HG03565 (cell line): ENCODE results near the gene RBFOX1.

Experiments used
- ATAC-seq: cut with Tn5 transposase; IDR thresholded peaks from one replicate; pipeline ENCODE4 v1.9.1; 2021; ENCODE audit warnings: mild to moderate bottlenecking, moderate library complexity; ENCODE audit not compliant: unreplicated experiment

The RBFOX1 gene

GRCh38 chr16:7583396-7583795 lies 250.8 kb downstream of the RBFOX1 start:
- no peak for ATAC-seq

- no peak for ATAC-seq
These were observed 251.9 kb downstream of the RBFOX1 start for GRCh38 chr16:7584561-7584960.

DNA sequence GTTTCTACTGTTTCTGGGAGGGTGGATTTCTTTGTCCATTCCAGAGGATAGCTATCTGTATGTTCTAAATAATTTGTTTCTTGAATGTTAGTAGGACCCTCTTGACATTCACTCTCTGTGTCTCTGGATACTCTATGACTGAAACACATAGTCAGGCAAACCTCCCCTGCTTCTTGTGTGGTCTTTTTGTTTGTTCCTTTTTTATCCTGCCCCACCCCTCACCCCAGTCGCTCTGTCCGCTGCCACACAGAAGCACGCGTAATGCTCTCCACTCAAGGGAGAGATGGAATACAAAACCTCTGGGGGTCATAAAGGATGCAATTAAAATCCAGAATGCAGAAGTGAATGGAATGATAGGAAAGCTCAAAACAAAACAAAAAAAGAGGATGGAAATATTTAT lies 253.1 kb downstream of the RBFOX1 start:
- ATAC-seq, result no peak

GRCh38 chr16:7590934-7591333 lies 258.3 kb downstream of the RBFOX1 start:
- ATAC-seq, result no peak

DNA sequence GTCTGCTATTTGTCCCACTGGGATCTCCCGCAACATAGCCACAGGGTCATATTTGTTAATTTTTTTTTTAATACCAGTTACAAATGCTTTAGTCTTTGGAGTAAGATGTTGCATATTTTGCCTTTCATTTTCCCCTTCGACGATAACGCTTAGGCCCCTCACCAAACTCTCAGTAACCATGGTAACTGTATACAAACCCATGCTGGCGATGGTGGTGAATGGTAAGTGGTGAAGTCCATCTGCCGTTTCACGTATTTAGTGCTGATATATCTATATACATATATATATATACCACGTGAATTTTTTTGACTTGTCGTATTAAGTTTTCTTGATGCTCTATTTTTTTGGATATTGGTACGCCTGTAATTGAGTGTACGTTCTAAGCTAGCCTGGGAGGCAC lies 263.7 kb downstream of the RBFOX1 start:
- ATAC-seq, result no peak

DNA sequence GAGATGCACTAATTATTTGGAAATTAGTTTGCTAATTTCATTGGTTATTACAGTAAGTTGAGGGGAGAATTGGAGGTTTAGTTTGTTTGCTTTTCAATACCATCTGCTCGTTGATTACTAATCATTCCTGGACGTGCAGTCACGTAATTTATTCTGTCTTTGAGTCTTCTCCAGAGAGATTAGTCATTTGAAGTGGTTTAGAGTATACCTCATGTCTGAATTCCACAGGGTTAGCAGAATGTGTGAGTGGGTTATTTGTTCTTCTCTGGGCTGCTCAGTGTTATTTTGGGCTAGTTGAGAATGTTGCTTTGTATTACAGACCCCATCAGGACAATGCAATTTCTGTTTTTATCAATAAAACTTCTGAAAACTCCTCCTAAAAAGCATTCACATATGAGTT lies 265.0 kb downstream of the RBFOX1 start:
- ATAC-seq, result no peak

GRCh38 chr16:7601100-7601499 lies 268.5 kb downstream of the RBFOX1 start:
- no peak for ATAC-seq

- ATAC-seq, result no peak
These were observed 269.8 kb downstream of the RBFOX1 start for GRCh38 chr16:7602291-7602950.

GRCh38 chr16:7605812-7606211 lies 273.2 kb downstream of the RBFOX1 start:
- no peak for ATAC-seq

GRCh38 chr16:7612671-7613070 lies 280.0 kb downstream of the RBFOX1 start:
- no peak for ATAC-seq

DNA sequence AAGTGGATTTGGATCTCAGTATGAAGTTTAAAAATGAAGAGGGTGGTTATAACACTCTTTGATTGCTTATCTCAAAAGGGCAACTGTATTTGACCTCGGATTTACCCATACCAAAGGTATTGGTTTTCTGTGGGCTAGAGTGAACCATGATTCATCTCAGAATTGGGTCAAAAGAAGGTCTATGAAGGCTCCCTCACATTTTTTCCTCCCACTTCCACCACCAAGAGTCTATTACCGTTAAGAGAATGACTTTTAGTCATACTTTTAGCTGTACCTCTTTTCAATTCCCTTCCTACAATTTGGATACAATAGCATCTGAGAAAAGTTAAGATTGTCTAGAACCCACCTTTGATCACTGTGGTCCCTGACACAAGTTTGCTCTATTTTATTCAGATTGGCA lies 280.9 kb downstream of the RBFOX1 start:
- ATAC-seq, result no peak

DNA sequence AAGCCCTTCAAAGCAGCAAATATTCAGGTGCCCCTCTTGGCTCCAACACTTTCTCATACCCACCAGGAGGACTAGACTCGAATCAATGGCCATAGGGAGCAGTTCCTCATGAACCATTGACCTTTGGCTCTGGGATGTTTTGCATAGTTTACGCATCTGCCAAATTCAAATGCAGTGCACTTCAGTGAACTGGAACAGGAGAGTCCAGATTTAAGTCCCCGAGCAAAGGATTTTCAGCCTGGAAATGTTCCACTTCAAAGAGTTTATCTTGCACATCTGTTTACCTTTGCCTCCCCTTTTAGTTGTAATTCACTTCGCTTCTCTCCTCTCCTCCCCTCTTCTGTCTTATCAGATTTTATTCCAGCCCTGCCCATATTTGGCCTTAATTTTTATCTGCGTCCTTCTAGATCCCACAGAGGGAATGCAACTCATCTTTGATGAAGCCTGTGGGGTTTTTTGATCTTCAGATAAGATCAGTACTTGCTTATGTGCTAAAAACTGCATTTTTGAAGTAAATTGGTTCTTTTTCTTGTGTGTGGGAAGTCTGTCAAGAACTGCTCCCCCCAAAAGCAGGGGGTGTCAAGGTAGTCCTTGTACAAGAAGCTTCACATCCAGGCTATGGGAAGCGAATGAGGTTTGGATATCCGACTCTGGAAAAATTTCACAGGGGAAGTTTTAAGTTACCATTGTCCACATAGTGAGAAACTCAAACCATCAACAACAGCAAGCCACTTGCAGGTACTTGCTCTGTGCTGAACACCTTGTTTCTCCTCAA lies 281.6 kb downstream of the RBFOX1 start:
- no peak for ATAC-seq

DNA sequence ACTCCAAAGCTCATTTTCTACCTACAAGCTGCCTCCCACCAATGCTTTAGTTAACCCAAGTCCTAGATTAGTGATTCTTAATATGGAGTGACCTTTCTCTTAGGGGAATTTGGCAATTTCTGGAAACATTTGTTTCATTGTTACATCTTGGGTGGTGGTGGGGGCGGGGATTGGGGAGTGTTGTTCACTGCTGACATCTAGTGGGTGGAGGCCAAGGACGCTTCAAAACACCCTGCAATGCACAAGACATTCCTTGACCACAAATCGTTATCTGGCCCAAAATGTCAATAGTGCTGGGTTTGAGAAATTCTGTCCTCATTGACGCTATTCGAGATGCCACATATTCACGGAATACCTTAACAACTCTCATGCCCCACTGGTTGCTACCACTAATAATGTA lies 282.9 kb downstream of the RBFOX1 start:
- ATAC-seq, result no peak

- no peak for ATAC-seq
These were observed 292.5 kb downstream of the RBFOX1 start for GRCh38 chr16:7624871-7625766.

- ATAC-seq, result no peak
These were observed 296.3 kb downstream of the RBFOX1 start for GRCh38 chr16:7628981-7629380.

DNA sequence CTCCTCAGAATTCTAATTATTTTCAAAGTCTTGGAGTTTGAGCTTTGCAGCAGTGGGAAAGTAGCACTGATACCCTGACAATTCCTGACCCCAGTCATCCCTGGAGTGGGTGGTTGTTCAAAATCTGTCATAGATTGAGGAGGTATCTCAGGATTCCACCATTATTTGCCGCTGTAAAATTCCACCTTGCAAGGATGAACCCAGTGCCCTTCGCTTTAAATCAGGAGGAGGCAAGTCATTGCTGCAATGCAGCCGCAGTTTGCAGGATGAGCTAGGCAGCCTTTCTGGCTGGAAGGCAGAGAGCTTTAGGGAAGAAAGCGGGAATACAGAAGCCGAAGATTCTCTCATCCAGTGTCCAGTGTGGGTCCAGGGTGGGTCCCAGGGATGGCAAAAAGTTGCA lies 296.9 kb downstream of the RBFOX1 start:
- no peak for ATAC-seq

DNA sequence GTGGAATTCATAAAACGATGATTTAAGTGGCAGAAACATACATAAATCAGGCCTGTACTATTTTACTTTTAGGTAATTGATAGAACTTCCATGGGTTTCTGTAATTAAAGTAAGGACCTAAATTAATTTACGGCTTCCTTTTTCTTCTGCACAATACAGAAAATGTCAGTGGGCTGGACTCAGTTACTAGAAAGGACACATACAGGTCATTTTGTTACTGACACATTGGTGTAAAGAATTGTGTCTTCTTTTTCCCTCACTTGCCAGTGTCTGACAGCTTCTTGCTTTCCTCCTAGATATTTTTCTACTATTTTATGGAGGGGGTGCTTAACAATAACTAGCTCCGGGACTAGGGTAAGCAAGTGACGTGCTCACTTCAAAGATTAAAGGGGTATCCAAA lies 304.8 kb downstream of the RBFOX1 start:
- ATAC-seq, result no peak

- no peak for ATAC-seq
These were observed 305.7 kb downstream of the RBFOX1 start for GRCh38 chr16:7638306-7638705.

DNA sequence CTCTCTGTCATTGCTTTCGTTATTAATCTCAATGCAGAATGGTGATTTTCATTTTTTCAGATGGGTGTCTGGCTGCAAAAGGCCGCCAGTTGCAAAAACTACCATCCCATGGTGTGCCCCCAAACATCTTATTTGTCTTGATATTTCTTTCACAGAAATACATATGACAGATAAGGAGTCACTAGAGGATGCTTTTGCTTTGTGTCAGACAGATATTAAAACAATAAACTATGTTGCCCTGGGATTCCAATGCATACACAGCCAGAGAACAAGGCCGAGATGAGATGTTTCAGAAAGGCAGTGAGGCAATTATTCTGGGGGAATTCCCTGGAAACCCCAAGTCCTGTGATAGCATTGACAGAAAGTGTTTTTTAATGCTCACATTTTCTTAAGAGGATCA lies 307.7 kb downstream of the RBFOX1 start:
- no peak for ATAC-seq

DNA sequence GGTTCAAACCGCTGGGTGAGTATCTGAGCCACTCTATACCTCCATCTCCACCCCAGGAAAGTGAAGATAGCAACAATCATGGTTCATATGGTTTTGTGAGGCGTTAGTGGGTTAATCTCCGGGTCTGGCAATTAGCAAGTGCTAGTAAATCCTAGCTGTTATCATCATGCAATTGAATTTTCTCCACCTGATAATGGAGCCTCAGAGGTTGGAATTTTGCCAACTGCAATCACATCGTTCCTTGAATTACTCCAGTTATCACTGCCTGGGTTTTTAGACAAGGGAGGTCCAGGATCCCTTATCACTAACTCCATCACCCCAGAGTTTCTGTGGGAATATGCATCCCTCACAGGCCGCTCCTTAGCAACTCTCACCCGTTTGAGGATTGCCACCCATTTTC lies 311.5 kb downstream of the RBFOX1 start:
- ATAC-seq, result no peak

- ATAC-seq, result no peak
These were observed 312.2 kb downstream of the RBFOX1 start for GRCh38 chr16:7644811-7645210.
